ENCODE results near the gene TMEM53. TPM values are rescaled to one million over a fixed set of nuclear protein-coding genes. Genes with fewer than 3 reads are reported as not detected.
A peak's percentile ranks its signal among the peaks of the same experiment; 100 is the strongest.
"Not testable (repeated sequence)": the region's sequence is repeated elsewhere in the genome, so short reads cannot be mapped to it uniquely, and the experiment has no call there.

Gene TMEM53
- total RNA-seq, 2 experiments from 2014 or later: 3.0 to 3.5 TPM

GRCh38 chr1:44678120-44678519, 3.8 kb upstream of the TMEM53 start:
- H3K27me3 Mint-ChIP-seq: no peaks in the 10 kb centered on the region
- ChIA-PET POLR2A (no interaction called here), CTCF (interaction anchor here (0.7 kb wide), 1 partner anchor 19 kb away, joined by 3 read pairs; no protein-coding TSS in a partner anchor)

DNA sequence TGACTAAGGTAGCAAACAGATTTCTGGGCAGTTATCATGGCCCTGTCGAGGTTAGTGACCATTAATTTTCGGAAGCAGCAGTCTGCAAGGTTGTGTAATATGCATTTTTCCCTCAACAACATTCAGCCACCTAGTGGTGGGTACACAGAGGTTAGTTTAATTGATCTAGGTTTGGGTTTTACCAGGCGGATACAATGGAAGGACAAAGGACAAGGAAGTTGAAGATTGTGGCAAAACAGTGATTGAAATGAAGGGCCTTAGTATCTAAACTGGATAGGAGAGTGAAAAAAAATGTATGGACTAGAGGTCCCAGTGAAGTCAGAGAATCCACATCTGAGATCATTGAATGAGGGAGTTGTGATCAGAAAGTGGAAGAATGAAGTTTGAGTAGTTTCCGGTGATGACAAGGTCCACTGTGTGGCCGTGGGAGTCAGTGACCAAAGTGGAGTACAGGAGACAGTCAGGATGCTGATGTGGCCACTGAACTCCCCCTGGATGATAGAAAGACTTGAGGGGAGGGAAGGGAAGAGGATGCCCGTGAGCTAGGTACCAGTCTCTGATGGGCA, 3.0 kb upstream of the TMEM53 start:
- Mint-ChIP-seq H3K4me3 (no peak overlapping the region), H3K27ac (no peak overlapping the region), H3K27me3 (no peaks in the 10 kb centered on the region), H3K9me3 (no peaks in the 10 kb centered on the region), H3K4me1 (peaks cover 24% of the 10 kb centered on the region), H3K36me3 (ENCODE audit: low read depth) (no peaks in the 10 kb centered on the region)
- DNase-seq: no peak
- POLR2A ChIA-PET: no interaction called here
- CTCF ChIA-PET: interaction anchor here (0.7 to 1.9 kb wide), 2 partner anchors 10 to 19 kb away, joined by 3 to 4 read pairs; no protein-coding TSS in a partner anchor

More at GRCh38 chr1:44678120-44678519, 3.8 kb upstream of the TMEM53 start:
- Mint-ChIP-seq H3K9me3 (no peaks in the 10 kb centered on the region), H3K36me3 (ENCODE audit: low read depth) (no peaks in the 10 kb centered on the region), H3K27ac (no peak overlapping the region), H3K4me1 (peaks cover 17% of the 10 kb centered on the region), H3K4me3 (no peak overlapping the region)
- no peak for DNase-seq

DNA sequence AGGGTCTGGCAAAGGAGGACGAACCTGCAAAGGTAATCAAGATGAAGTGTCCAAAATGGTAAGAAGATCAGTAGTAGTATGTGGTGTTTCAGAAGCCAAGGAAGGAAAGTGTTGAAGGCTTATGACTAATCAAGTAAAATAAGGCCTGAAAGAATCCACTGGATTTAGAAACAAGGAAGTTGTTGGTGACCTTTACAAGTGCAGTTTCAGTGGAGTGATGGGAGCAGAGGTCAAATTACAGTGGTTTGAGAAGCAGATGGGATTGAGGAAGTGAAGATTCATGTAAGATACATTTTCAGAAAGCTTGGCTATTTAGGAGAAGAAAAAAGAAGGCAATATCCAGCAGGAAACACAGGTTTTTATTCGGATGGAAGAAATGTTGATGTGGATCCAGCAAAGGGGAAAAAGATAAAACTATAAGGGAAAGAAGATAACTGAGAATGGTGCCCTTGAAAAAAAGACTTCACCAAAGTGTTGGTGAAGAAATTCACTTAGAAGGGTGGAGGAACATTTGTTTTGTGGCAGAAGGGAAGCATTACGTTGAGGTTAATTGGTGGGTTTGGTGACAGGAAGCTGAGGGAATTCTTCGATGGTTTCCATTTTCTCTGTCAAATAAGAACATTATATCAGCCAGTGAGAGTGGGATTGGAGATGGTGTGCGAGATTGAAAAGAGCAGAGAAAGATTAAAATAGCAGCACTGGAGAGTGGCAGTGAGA, 2.4 kb upstream of the TMEM53 start:
- no peak for DNase-seq
- H3K27ac Mint-ChIP-seq: no peak overlapping the region
- CTCF ChIA-PET: interaction anchor here (0.9 to 3.3 kb wide), 6 partner anchors 11 to 34 kb away, joined by 3 to 17 read pairs (median 4); no protein-coding TSS in a partner anchor
- no peaks in the 10 kb centered on the region for H3K9me3 Mint-ChIP-seq
- POLR2A ChIA-PET: no interaction called here
- H3K4me1 Mint-ChIP-seq: peaks cover 29% of the 10 kb centered on the region
- H3K27me3 Mint-ChIP-seq: no peaks in the 10 kb centered on the region
- H3K4me3 Mint-ChIP-seq: no peak overlapping the region
- no peaks in the 10 kb centered on the region for H3K36me3 Mint-ChIP-seq (ENCODE audit: low read depth)

DNA sequence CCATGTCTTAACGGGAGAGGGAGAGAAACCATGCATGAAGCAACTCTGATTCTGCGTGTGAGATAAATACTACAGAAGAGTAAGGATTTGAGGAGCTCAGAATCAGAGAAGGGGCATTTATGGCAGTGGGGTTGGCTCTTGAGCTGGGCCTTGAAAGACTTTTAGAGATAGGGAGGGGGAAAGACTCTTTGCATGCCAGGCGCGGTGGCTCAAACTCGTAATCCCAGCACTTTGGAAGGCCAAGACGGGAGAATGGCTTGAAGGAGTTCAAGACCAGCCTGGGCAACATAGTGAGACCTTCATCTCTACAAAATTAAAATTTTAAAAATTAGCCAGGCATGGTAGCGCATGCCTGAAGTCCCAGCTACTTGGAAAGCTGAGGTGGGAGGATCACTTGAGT, 905 bp upstream of the TMEM53 start:
- CTCF ChIA-PET: interaction anchor here (0.6 to 3.3 kb wide), 5 partner anchors 13 to 592 kb away, joined by 3 to 17 read pairs (median 4); no protein-coding TSS in a partner anchor

DNA sequence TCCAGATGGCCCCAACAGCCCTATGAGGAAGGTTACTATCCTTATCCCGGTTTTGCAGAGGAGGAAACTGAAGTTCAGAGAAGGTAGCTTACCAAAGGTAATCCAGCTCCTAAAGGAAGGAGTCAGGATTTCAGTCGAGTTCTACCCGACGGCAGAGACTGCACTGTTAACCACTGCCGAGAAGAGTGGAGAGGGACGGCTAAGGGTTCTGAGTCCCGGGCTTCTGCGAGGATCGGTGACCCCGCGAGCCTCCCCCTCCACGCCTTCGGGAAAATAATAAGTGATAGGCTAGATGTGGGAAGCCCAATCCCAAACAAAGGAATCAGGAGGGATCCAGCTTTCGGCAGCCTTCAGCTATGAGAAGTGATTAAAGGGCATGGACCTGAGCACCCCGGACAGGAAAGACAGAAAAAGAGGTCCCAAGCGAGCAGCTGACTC, 587 bp downstream of the TMEM53 start:
- POLR2A ChIA-PET: interaction anchor here (1.0 to 1.5 kb wide), 3 partner anchors 43 to 1023 kb away, joined by 3 to 17 read pairs (median 5); partner anchors contain the start of gene KDM4A
- CTCF ChIA-PET: interaction anchor here (1.1 to 3.3 kb wide), 6 partner anchors 11 to 102 kb away, joined by 3 to 17 read pairs (median 3); partner anchors contain the start of gene RPS8

More for the DNA sequence above, 905 bp upstream of the TMEM53 start:
- Mint-ChIP-seq H3K27me3 (no peaks in the 10 kb centered on the region), H3K27ac (peak overlapping the region; percentile 82), H3K9me3 (no peaks in the 10 kb centered on the region), H3K4me3 (peak overlapping the region; percentile 83), H3K4me1 (peaks cover 32% of the 10 kb centered on the region), H3K36me3 (ENCODE audit: low read depth) (no peaks in the 10 kb centered on the region)
- POLR2A ChIA-PET: no interaction called here
- no peak for DNase-seq

GRCh38 chr1:44672961-44673674, 1.2 kb downstream of the TMEM53 start:
- H3K4me1 Mint-ChIP-seq: peaks cover 32% of the 10 kb centered on the region

More for the DNA sequence above, 587 bp downstream of the TMEM53 start:
- peaks cover 32% of the 10 kb centered on the region for H3K4me1 Mint-ChIP-seq
- H3K4me3 Mint-ChIP-seq: peak overlapping the region; percentile 83
- peak overlapping the region; percentile 82 for H3K27ac Mint-ChIP-seq
- no peaks in the 10 kb centered on the region for H3K36me3 Mint-ChIP-seq (ENCODE audit: low read depth)
- H3K27me3 Mint-ChIP-seq: no peaks in the 10 kb centered on the region
- no peak for DNase-seq
- H3K9me3 Mint-ChIP-seq: no peaks in the 10 kb centered on the region

GRCh38 chr1:44672254-44672955, 1.9 kb downstream of the TMEM53 start:
- Mint-ChIP-seq H3K4me1 (peaks cover 32% of the 10 kb centered on the region), H3K4me3 (no peak overlapping the region), H3K36me3 (ENCODE audit: low read depth) (no peaks in the 10 kb centered on the region), H3K27ac (no peak overlapping the region), H3K9me3 (no peaks in the 10 kb centered on the region), H3K27me3 (no peaks in the 10 kb centered on the region)
- no peak for DNase-seq
- POLR2A ChIA-PET: no interaction called here
- CTCF ChIA-PET: interaction anchor here (0.6 to 1.8 kb wide), 4 partner anchors 12 to 1324 kb away, joined by 3 to 9 read pairs (median 3); no protein-coding TSS in a partner anchor

More at GRCh38 chr1:44672961-44673674, 1.2 kb downstream of the TMEM53 start:
- no peak for DNase-seq
- ChIA-PET CTCF (interaction anchor here (1.6 to 3.3 kb wide), 3 partner anchors 11 to 20 kb away, joined by 3 to 17 read pairs (median 9); no protein-coding TSS in a partner anchor), POLR2A (interaction anchor here (1.4 to 1.5 kb wide), 2 partner anchors 42 to 49 kb away, joined by 5 to 17 read pairs; no protein-coding TSS in a partner anchor)
- no peak overlapping the region for H3K27ac Mint-ChIP-seq
- H3K27me3 Mint-ChIP-seq: no peaks in the 10 kb centered on the region
- H3K36me3 Mint-ChIP-seq (ENCODE audit: low read depth): no peaks in the 10 kb centered on the region
- peak overlapping the region; percentile 83 for H3K4me3 Mint-ChIP-seq
- H3K9me3 Mint-ChIP-seq: no peaks in the 10 kb centered on the region

GRCh38 chr1:44670751-44671640, 3.3 kb downstream of the TMEM53 start:
- Mint-ChIP-seq H3K27me3 (no peaks in the 10 kb centered on the region), H3K9me3 (no peaks in the 10 kb centered on the region), H3K4me1 (peaks cover 32% of the 10 kb centered on the region), H3K4me3 (no peak overlapping the region), H3K27ac (peak overlapping the region; percentile 76), H3K36me3 (ENCODE audit: low read depth) (no peaks in the 10 kb centered on the region)
- no peak for DNase-seq
- ChIA-PET POLR2A (no interaction called here), CTCF (no interaction called here)

- CTCF ChIA-PET; H3K27me3 Mint-ChIP-seq; H3K36me3 Mint-ChIP-seq (ENCODE audit: low read depth); H3K9me3 Mint-ChIP-seq; H3K27ac Mint-ChIP-seq; H3K4me3 Mint-ChIP-seq; POLR2A ChIA-PET; DNase-seq: not testable (repeated sequence)
- peaks cover 15% of the 10 kb centered on the region for H3K4me1 Mint-ChIP-seq
Measured at GRCh38 chr1:44666719-44667118, 7.6 kb downstream of the TMEM53 start.

DNA sequence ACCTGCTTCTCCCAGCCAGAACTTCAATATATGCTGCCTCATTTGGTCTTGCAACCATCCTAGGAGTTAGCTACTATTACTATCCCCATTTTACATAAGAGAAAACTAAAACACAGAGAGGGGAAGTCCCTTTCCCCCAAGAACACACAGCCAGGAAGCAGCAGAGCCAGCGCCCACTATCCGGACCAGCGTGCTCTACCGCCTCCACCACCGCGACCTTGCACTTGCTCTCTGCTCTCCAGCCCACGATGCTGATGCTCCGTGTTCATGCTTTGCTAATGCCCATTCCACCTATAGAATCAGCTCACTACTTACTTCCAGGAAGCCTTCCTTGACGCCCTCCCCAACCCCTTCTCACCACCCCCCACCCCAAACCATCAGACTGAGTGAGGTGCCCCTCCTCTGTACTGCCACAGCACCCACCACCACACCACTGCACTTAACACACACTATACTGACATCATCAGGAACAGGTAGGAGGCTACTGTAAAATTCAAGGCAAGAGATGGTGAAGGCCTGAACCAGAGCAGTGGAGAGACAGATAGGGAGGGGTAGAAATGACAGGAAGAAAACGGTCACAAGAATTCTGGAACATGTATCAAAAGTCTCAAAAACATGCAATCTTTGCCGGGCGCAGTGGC, 9.4 kb downstream of the TMEM53 start:
- no peaks in the 10 kb centered on the region for H3K36me3 Mint-ChIP-seq (ENCODE audit: low read depth)
- peak overlapping the region; percentile 43 for H3K27ac Mint-ChIP-seq
- DNase-seq: no peak
- POLR2A ChIA-PET: no interaction called here
- H3K27me3 Mint-ChIP-seq: no peaks in the 10 kb centered on the region
- peaks cover 12% of the 10 kb centered on the region for H3K4me1 Mint-ChIP-seq
- CTCF ChIA-PET: interaction anchor here (0.6 to 3.4 kb wide), 3 partner anchors 13 to 1710 kb away, joined by 3 to 22 read pairs (median 3); no protein-coding TSS in a partner anchor
- no peak overlapping the region for H3K4me3 Mint-ChIP-seq
- H3K9me3 Mint-ChIP-seq: no peaks in the 10 kb centered on the region

DNA sequence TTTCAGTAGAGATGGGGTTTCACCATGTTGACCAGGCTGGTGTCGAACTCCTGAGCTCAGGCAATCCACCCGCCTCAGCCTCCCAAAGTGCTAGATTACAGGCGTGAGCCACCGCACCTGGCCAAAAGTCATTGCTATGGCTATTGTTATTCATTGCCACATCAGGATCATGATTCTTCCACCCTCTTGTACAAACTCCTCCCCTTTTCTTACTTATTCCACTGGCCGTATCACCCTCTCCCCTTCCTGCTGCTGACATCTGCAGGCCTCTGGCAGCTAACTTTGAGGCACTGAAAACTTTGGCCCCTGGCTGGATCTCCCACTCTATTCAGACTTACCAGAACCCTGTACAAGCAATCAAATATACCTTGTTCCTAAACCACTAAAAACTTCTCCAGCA, 10.9 kb downstream of the TMEM53 start:
- no peak for DNase-seq
- Mint-ChIP-seq H3K27ac (no peak overlapping the region), H3K4me1 (peaks cover 12% of the 10 kb centered on the region), H3K36me3 (ENCODE audit: low read depth) (no peaks in the 10 kb centered on the region), H3K4me3 (no peak overlapping the region), H3K27me3 (no peaks in the 10 kb centered on the region), H3K9me3 (no peaks in the 10 kb centered on the region)
- CTCF ChIA-PET: interaction anchor here (3.4 kb wide), 1 partner anchor 12 kb away, joined by 22 read pairs; no protein-coding TSS in a partner anchor
- POLR2A ChIA-PET: no interaction called here

Data from activated CD4-positive, alpha-beta T cell treated with anti-CD3 and anti-CD28 coated beads, Interleukin-2, amount 10 ng/mL, durations not matched to agents 7 days and 5 days (primary cell).